Measurements from ENCODE around the gene ADGRL3.
"Not testable (repeated sequence)": the region's sequence is repeated elsewhere in the genome, so short reads cannot be mapped to it uniquely, and the experiment has no call there.

GRCh38 chr4:61852105-61852504 is 652.0 kb downstream of the ADGRL3 start:
- TF ChIP-seq POLR2A (IDR thresholded peaks at IDR 0.05; ENCODE audit: low read length); GATA1 (IDR thresholded peaks at IDR 0.05; ENCODE audit: low read depth, low read length): not testable (repeated sequence)

Measured in erythroblast (primary cell).